Measurements from ENCODE around the gene THSD7A. TPM values are rescaled to one million over a fixed set of nuclear protein-coding genes. Genes with fewer than 3 reads are reported as not detected.
"Not testable (repeated sequence)": the region's sequence is repeated elsewhere in the genome, so short reads cannot be mapped to it uniquely, and the experiment has no call there.

The THSD7A gene
- total RNA-seq, 1 donor from 2014 or later, result 41.0 TPM

GRCh38 chr7:11458736-11459483, 373.1 kb downstream of the THSD7A start:
- no peak for DNase-seq

GRCh38 chr7:11457419-11457818, 374.6 kb downstream of the THSD7A start:
- DNase-seq, result no peak

DNA sequence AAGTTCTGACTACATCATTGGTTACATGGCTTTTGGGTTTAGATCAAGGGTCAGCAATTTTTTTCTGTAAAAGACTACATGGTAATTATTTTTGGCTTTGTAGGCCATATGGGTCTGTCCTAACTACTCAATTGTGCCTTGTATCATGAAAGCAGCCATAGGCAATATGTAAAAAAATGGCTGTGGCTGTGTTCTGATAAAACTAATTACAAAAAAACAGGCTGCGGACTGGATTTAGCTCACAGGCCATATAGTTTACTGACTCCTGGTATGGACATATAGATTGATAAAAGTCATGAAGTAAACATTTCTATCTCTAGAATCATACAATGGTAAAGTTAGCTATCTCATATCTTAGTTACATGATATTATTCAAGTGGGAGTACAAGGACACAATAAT, 375.4 kb downstream of the THSD7A start:
- no peak for DNase-seq

- DNase-seq, result no peak
Observed at GRCh38 chr7:11452476-11452875, 379.5 kb downstream of the THSD7A start.

GRCh38 chr7:11450281-11450680, 381.7 kb downstream of the THSD7A start:
- no peak for DNase-seq

DNA sequence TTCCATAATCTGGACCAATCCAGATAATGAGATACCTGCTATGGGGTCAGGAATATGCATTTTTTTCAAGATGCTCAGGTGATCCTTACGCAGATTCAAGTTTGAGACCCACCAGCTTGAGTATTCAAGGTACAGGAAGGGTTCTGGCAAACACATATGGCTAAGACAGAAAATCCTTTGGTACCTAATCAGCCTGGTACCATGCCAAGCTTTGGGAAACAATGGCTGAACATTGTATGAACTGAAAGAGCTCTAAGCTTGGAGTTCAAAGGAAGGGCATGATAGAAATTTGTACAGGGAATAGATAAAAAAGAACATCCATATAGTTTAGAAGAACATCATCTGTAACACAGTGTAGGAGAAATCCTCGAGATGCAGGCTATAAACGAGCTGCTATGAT, 382.7 kb downstream of the THSD7A start:
- no peak for DNase-seq

DNA sequence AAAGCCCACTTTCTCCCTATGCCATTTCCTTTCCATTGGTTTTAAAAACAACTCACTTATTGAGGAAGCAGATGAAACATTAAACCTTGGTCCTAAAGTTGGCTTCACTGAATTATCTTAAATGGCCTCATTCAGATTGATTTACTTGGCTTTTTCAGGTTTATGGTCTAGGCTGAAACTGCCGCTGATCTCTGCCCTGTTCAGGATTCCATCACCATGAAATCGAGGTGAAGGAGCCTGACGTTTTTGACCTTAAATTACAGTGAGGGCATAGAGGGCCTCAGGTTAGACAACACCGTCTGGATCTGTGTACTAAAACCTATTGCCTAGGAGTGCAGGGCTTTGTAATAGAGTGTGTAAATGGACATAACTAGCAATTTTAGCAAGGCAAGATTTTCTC, 383.7 kb downstream of the THSD7A start:
- DNase-seq, result no peak

DNA sequence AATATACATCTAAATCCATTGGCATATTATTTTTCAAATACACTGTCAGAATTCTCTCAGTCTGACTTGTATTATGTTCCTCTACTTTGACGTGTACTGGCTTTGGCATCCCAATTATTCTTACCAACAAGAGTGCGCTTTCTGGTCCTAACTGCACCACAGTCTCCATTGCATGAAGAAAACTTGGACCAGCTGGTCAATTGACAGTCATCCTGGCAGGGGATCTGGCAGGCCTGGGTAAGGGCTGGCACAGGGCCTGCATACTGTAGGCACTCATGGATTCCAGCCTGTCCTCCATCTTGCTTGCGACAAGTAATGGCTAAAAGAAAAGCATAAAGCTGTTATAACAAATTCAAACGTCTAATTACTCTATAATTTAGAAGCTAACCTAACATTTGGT, 384.9 kb downstream of the THSD7A start:
- no peak for DNase-seq

- DNase-seq, result not testable (repeated sequence)
Observed at GRCh38 chr7:11443934-11444333, 388.1 kb downstream of the THSD7A start.

GRCh38 chr7:11437994-11438393, 394.0 kb downstream of the THSD7A start:
- DNase-seq, result no peak

DNA sequence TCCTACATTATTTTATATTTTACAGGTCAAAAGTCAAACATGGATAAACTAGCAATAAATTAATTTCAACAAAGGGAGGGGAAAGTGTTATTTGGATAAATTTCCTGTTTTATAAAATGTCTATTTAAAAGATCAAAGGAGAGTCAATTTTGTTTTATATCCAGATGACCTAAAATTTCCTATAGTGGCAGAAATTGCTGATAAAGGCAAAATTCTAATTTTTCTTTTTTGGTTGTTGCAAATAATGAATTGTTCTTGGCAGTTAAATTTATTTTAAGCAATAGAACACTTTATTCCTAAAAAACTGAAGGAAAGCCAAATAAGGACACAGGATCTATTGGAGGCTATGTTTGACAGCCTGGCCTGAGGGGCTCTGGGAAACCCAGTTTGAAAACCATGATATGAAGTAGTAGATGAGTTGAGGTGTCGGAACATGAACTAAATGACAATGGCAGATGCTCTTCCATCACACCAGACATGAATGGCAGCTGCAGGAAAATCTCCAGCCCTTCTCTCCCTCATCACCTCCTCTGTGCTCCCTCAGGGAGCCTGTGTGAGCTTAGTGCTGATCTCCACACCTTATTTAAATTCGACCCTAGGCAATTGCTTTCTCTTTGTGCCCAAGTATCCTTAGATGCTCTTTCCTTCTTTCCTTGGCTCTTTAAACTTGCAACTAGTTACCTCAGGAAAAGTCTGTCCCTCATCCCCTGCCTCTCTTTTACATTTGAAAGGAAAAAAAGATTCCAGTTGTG, 395.0 kb downstream of the THSD7A start:
- no peak for DNase-seq

GRCh38 chr7:11436316-11436715, 395.7 kb downstream of the THSD7A start:
- no peak for DNase-seq

GRCh38 chr7:11434366-11434765, 397.6 kb downstream of the THSD7A start:
- DNase-seq, result no peak

GRCh38 chr7:11430841-11431240, 401.2 kb downstream of the THSD7A start:
- DNase-seq, result no peak

DNA sequence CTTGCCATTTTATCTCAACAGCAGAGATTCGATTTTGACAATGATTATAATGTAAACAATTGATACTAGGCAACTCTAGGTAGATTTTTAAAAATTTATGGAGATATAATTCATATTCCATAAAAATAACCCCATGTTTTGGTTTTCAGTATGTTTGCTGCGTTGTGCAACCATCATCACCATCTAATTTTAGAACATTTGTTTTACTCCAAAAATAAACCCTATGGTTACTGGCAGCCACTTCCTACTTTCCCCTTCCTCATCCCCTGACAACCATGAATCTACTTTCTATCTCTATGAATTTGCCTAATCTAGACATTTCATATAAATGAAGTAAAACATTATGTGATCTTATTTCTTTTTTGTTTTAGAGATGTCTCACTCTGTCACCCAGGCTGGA, 401.9 kb downstream of the THSD7A start:
- DNase-seq, result no peak

DNA sequence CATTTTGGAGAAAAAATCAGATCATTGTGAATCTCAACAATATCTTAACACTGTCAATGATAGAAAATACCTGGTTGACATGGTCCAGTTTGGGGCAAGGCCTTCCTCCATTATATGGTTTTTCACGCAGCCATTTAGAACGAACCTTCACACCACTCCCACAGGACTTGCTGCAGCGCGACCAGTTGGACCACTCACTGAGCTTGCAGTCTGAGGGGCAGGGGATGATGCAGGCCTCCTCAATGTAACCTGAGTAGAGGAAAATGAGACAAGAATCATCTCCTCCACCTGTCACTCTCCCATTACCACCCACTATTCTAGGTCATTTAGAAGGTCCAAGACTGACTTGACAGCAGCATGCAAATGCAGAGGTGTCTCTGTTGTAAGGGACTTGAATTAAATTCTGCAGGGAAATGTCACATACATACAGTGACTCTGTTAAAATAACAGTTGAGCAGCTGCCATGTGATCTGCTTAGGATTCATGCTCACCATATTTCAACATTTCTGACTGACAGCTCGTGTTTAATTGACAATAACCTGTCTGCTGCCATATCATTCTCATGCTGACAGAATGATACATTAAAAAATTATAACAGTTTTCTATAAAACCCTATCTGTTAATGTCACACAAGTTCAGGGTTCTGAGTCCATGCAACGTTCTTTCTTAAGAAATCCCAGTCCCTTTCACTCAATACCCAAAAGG, 403.0 kb downstream of the THSD7A start:
- DNase-seq, result no peak

GRCh38 chr7:11427686-11428273, 404.2 kb downstream of the THSD7A start:
- DNase-seq, result no peak

DNA sequence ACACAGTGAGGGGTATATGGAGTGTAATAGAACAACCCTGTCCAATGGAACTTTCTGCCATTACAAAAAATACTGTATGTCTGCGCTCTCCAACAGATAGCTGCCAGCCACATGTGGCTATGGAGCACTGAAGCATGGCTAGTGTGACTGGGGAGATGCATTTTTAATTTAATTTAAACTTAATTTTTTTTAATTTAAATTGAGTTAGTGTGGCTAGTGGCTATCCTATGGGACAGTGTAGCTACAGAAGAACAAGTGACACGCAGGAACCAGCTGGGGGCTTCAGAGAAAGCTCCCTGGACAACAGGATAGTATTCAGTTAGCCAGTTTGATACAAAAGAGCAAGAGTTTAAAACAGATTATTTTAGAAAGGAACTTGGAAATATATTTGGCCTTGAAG, 408.0 kb downstream of the THSD7A start:
- no peak for DNase-seq

GRCh38 chr7:11420049-11420448, 411.9 kb downstream of the THSD7A start:
- DNase-seq, result no peak

GRCh38 chr7:11416641-11417458, 415.1 kb downstream of the THSD7A start:
- no peak for DNase-seq

DNA sequence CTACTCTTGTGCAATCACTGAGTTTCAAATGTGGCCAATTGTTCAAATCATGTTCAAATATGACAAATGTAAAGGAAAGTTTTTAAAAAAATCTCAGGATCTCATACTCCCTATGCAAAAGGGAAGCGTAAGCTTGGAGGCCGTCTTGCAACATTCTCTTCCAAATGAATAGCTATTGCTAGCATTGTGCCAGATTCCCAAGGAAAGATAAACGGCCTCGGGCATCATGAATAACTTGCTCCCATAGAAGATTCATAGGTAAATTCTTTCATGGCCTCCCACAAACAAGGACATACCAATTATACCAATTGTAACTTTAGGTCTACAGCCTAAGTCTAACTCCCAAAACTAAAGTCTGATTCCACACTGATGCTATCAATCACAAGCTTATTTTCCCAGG, 416.9 kb downstream of the THSD7A start:
- no peak for DNase-seq

DNA sequence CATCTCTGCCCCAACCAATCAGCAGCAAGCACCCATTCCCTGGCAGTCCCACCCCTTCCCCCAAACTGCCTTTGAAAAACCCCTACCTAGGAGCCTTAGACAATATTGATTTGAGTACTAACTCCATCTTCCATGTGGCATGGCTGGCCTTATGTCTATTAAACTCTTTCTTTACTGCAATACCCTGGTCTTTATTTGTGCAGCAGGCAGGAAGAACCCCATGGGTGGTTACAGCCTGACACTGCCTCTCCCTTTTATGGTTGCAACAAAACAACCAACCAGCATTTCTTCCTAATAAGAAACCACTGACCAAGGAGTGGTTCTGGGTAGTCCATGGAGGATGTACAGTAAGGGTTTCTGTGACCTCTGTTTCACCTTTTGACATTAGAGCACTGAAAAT, 418.1 kb downstream of the THSD7A start:
- DNase-seq, result no peak

All from occipital lobe (tissue), 2 donors.